GM18951 (cell line): Measurements from ENCODE around the gene SLC16A4.

Experiments
- POLR2A ChIP-seq: IDR thresholded peaks from 4 replicates; pipeline ENCODE4 v1.6.1; 2011; ENCODE audit warnings: mild to moderate bottlenecking; ENCODE audit not compliant: insufficient read length, insufficient read depth; ENCODE audit errors: extremely low read depth
- in situ Hi-C: fragments of 300-500 bp; cut with MboI; formaldehyde crosslinking; loops from one replicate; pipeline ENCODE4 v1.12.0; 2022; ENCODE audit warnings: low sequenced_read_pairs, mixed read lengths, inconsistent platforms; ENCODE audit not compliant: unreplicated experiment

Gene SLC16A4

GRCh38 chr1:110324667-110325066 is 66.2 kb downstream of the SLC16A4 start:
- in situ Hi-C loops, result no loop called here
- TF ChIP-seq POLR2A, result no peak

GRCh38 chr1:110321846-110322245 is 69.0 kb downstream of the SLC16A4 start:
- no peak for TF ChIP-seq POLR2A
- in situ Hi-C loops, result no loop called here

- in situ Hi-C loops, result no loop called here
- TF ChIP-seq POLR2A, result no peak
Measured at GRCh38 chr1:110321045-110321444, 69.8 kb downstream of the SLC16A4 start.

- TF ChIP-seq POLR2A, result no peak
- in situ Hi-C loops, result no loop called here
Measured at GRCh38 chr1:110320168-110320518, 70.7 kb downstream of the SLC16A4 start.

- TF ChIP-seq POLR2A, result no peak
- in situ Hi-C loops, result no loop called here
Measured at GRCh38 chr1:110319332-110320167, 71.3 kb downstream of the SLC16A4 start.

- TF ChIP-seq POLR2A, result no peak
- in situ Hi-C loops, result no loop called here
Measured at GRCh38 chr1:110318046-110318445, 72.8 kb downstream of the SLC16A4 start.

- in situ Hi-C loops, result no loop called here
Measured at GRCh38 chr1:110316735-110317134, 74.1 kb downstream of the SLC16A4 start.

More at GRCh38 chr1:110316735-110317134, 74.1 kb downstream of the SLC16A4 start:
- no peak for TF ChIP-seq POLR2A
